Posterior cingulate gyrus (tissue), 11 donors: ENCODE results near the gene OR6C2.
"Not testable (repeated sequence)": the region's sequence is repeated elsewhere in the genome, so short reads cannot be mapped to it uniquely, and the experiment has no call there.

Source experiments
- DNase-seq, 10 donors: peaks; one replicate each; pipeline versions ENCODE4 v3.0.0 to v3.0.0-alpha.2; 2020 to 2021; ENCODE audit warnings: mixed read lengths in 3 of 10
- intact Hi-C: fragments of 100-400 bp; cut with DNase I; formaldehyde crosslinking; loops from one replicate; pipeline ENCODE4 v1.15.1; 2023

OR6C2 gene

GRCh38 chr12:55443776-55444175 is at the start of gene OR6C2:
TSS of gene OR6C2 (plus strand) at chr12:55444076. CDS start at chr12:55452214, 8,138 bp downstream.
- intact Hi-C loops, result no loop called here
- DNase-seq, result no peak

- intact Hi-C loops, result no loop called here
- DNase-seq, result no peak
These were observed 47.5 kb upstream of the OR6C2 start for GRCh38 chr12:55396326-55396725.

- intact Hi-C loops, result no loop called here
- DNase-seq, result no peak
These were observed 43.6 kb upstream of the OR6C2 start, which contains the start of gene OR6C65 for GRCh38 chr12:55400229-55400628. TSS of gene OR6C65 (plus strand) at chr12:55400529. CDS start at chr12:55400529, 0 bp downstream.

- DNase-seq, result no peak
- intact Hi-C loops, result no loop called here
These were observed 36.0 kb upstream of the OR6C2 start for GRCh38 chr12:55407866-55408265.

GRCh38 chr12:55409133-55409532 is 34.7 kb upstream of the OR6C2 start:
- intact Hi-C loops, DNase-seq: not testable (repeated sequence)

GRCh38 chr12:55412138-55412537 is 31.7 kb upstream of the OR6C2 start:
- DNase-seq, intact Hi-C loops: not testable (repeated sequence)

GRCh38 chr12:55413498-55414388 is 30.1 kb upstream of the OR6C2 start:
- DNase-seq, result peak in 1 of 10 donors; percentile 72
- intact Hi-C loops, result not testable (repeated sequence)

- intact Hi-C loops, result not testable (repeated sequence)
- DNase-seq, result peak in 2 of 10 donors; percentile 51 to 62
These were observed 29.5 kb upstream of the OR6C2 start for GRCh38 chr12:55414396-55414823.

- DNase-seq, intact Hi-C loops: not testable (repeated sequence)
These were observed 29.0 kb upstream of the OR6C2 start for GRCh38 chr12:55414889-55415288.

- DNase-seq, result no peak
- intact Hi-C loops, result no loop called here
These were observed 26.9 kb upstream of the OR6C2 start for GRCh38 chr12:55416961-55417360.

- DNase-seq, result peak in 1 of 10 donors; percentile 37
- intact Hi-C loops, result no loop called here
These were observed 23.4 kb upstream of the OR6C2 start for GRCh38 chr12:55420307-55420962.

- DNase-seq, result no peak
- intact Hi-C loops, result no loop called here
These were observed 17.9 kb upstream of the OR6C2 start, which contains the start of gene OR6C76 for GRCh38 chr12:55425954-55426353. TSS of gene OR6C76 (plus strand) at chr12:55426254. CDS start at chr12:55426254, 0 bp downstream.

- no peak for DNase-seq
- intact Hi-C loops, result no loop called here
These were observed 15.3 kb upstream of the OR6C2 start for GRCh38 chr12:55428331-55429243.

GRCh38 chr12:55441233-55441632 is 2.6 kb upstream of the OR6C2 start:
- intact Hi-C loops, DNase-seq: not testable (repeated sequence)

GRCh38 chr12:55445357-55445756 is 1.5 kb downstream of the OR6C2 start:
- intact Hi-C loops, result no loop called here
- no peak for DNase-seq

- no peak for DNase-seq
- intact Hi-C loops, result no loop called here
These were observed 2.5 kb downstream of the OR6C2 start for GRCh38 chr12:55446326-55446725.

- DNase-seq, result no peak
- intact Hi-C loops, result no loop called here
These were observed 4.9 kb downstream of the OR6C2 start for GRCh38 chr12:55448825-55449224.

- DNase-seq, intact Hi-C loops: not testable (repeated sequence)
These were observed 21.1 kb downstream of the OR6C2 start for GRCh38 chr12:55464926-55465325.

- DNase-seq, result no peak
- intact Hi-C loops, result no loop called here
These were observed 24.0 kb downstream of the OR6C2 start for GRCh38 chr12:55467836-55468235.

- DNase-seq, result no peak
- intact Hi-C loops, result no loop called here
These were observed 25.4 kb downstream of the OR6C2 start for GRCh38 chr12:55469291-55469690.
